ENCODE measurements around the gene NPSR1.

NPSR1 gene

DNA sequence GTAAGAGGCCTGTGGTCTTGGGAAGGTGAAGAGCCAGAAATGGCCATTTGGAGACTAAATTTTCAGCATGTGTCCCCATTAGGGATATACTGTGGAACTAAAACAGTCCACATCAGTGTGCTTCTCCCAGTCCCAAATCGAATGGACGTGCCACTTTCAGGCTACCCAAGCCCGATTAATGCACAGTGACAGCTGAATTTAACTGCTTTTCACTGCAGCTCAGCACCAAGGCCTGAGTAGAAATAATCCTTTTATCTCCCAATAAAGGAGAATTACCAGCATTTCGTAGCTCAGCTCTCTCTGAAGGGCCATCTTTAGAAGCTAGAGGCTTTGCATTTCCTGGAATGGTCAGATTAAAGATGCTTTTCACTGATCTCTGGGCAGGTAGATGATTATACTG, 183.3 kb downstream of the NPSR1 start:
- Histone ChIP-seq H3K9me3 (no peaks in the 10 kb centered on the region), H3K4me2 (no peak overlapping the region), H3K4me1 (no peaks in the 10 kb centered on the region), H3K36me3 (no peaks in the 10 kb centered on the region), H4K20me1 (no peaks in the 10 kb centered on the region), H3K9ac (no peak overlapping the region), H3K27ac (no peak overlapping the region), H3K27me3 (no peaks in the 10 kb centered on the region), H3K4me3 (no peak overlapping the region)
- TF ChIP-seq Cebpa-rat (IDR thresholded peaks at IDR 0.05): no peak

DNA sequence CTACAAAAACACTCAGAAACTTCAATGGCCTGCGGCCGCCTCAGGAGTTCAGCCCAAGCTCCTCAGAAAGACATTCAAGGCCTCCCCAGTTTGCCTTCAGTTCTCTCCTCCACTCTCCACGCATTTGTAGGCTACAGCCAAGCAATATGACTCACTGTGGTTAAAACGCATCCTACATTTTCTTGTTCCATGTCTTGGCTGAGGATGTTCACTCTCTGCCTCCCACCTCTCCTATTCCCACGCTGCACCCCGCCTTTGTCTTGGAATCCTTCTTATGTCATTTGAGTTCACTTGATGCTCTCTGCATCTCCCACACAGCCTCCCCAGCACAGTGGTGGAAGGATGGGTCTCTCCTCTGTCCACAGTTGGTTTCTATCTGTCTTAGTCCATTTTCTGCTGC, 184.8 kb downstream of the NPSR1 start:
- Histone ChIP-seq H3K4me1 (no peaks in the 10 kb centered on the region), H3K27me3 (no peaks in the 10 kb centered on the region), H3K9ac (no peak overlapping the region), H3K36me3 (no peaks in the 10 kb centered on the region), H3K4me2 (no peak overlapping the region), H3K9me3 (no peaks in the 10 kb centered on the region), H4K20me1 (no peaks in the 10 kb centered on the region), H3K4me3 (no peak overlapping the region), H3K27ac (no peak overlapping the region)
- TF ChIP-seq Cebpa-rat (IDR thresholded peaks at IDR 0.05): no peak

DNA sequence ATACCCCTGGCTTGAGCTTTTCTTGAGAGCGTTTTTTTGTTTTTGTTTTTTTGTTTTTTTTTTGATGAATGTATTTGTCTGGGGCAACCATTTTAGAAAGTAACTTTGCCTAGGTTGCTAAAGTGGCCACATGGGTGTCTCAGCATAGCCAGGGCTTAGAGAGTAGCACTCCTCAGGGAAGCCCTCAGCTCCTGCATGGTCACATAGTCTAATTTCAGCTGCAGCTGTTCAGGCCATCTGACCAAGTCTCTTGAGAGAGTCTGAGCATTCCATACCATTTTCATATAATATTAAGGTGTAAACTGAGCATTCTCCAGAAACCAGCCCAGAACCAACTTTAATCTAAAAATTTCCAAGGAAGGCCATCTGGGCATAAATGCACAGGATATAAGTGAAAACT, 186.4 kb downstream of the NPSR1 start:
- Histone ChIP-seq H3K4me2 (no peak overlapping the region), H4K20me1 (no peaks in the 10 kb centered on the region), H3K9me3 (no peaks in the 10 kb centered on the region), H3K27me3 (no peaks in the 10 kb centered on the region), H3K4me1 (no peaks in the 10 kb centered on the region), H3K36me3 (no peaks in the 10 kb centered on the region), H3K27ac (no peak overlapping the region), H3K4me3 (no peak overlapping the region), H3K9ac (no peak overlapping the region)
- TF ChIP-seq Cebpa-rat (IDR thresholded peaks at IDR 0.05): no peak

DNA sequence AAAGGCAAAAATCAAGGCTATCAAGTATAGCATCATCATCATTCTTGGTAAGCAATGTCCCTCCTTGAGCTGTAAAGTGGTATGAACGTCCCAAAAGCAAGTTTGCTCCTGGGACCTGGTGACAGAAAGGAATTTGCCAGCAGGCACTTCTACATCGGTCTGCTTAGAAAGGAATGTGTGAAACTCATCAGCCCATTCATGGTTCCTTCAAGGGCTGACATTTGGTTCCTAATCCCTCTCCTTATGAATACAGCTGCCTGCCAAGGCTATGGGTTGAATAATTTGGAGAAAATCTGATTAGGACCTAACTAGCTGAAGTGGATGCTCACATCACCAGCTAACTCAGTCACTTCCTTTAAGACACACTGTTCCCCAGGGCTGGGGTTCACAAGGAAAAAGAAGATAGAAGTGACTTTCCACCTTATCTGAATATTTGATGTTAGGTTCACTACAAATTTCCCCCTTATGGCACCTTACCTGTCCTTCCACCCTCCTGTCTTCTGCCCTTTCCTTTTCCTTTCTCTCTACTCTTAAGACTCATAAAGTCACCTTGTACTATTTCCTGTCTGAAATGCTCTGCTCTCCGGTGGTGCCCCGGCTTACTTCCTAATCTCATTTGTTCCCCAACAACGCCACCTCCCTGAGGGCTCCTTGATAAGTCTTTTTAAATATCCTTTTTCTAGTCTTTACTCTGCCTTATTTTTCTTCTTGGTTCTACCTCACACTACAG, 187.1 kb downstream of the NPSR1 start:
- Histone ChIP-seq H3K4me3 (no peak overlapping the region), H3K4me1 (no peaks in the 10 kb centered on the region), H3K27me3 (no peaks in the 10 kb centered on the region), H3K36me3 (no peaks in the 10 kb centered on the region), H3K4me2 (no peak overlapping the region), H4K20me1 (no peaks in the 10 kb centered on the region), H3K9ac (no peak overlapping the region), H3K9me3 (no peaks in the 10 kb centered on the region), H3K27ac (no peak overlapping the region)
- TF ChIP-seq Cebpa-rat (IDR thresholded peaks at IDR 0.05): no peak

DNA sequence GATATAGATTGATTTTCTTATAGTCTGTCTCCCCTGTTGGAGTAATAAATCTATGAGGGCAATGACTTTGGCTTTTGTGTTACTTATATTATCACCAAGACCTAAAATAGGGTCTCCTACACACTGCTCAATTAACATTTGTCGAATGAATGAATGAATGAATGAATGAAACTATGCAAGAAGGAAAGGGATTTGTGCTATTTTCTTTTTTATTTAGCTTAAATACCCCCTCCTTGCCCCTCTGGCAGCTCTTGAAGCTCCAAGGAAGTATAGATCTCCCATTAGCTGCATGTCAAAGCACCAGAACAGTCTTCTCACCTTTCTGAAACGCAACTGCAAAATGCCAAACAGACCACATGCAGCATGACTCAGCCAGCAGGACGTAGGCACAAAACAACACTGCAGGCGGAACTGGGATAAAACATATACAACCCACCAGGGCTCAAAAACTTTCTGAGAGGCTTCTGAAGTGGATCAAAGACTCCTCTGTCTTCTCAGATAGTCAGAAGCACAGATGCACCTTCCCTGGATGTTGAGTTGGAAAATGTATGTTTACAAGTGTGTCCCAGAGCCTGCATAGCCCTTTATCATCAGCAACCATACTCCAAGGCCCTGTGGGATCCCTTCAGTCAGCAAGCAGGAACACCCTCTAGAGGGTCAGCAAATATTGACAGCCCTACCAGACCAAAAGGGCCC, 187.8 kb downstream of the NPSR1 start:
- H3K4me2 ChIP-seq: no peak overlapping the region
- H3K9ac ChIP-seq: no peak overlapping the region
- H3K27ac ChIP-seq: no peak overlapping the region
- H3K9me3 ChIP-seq: no peaks in the 10 kb centered on the region
- no peak for TF ChIP-seq Cebpa-rat (IDR thresholded peaks at IDR 0.05)
- no peaks in the 10 kb centered on the region for H3K27me3 ChIP-seq
- H4K20me1 ChIP-seq: no peaks in the 10 kb centered on the region
- H3K4me1 ChIP-seq: no peaks in the 10 kb centered on the region
- no peaks in the 10 kb centered on the region for H3K36me3 ChIP-seq
- H3K4me3 ChIP-seq: no peak overlapping the region

DNA sequence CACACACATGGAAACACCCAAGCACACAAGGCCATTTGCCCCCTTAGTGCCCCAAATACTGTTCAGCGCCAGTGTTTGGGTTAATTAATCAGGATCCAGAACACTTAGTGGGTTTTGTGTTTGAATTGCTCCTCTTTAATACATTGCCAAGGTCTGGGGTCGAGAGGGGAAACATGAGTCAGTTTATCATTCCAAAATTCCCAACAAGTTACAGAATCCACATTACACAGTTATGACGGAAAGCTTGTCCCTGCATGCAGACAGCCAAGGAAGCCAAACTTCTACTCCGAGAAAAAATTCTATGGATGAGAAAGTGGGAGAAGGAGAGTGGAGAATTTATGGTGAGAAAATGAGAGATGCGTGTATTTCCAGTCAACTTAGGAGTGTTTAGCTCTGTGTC, 189.0 kb downstream of the NPSR1 start:
- no peaks in the 10 kb centered on the region for H3K36me3 ChIP-seq

DNA sequence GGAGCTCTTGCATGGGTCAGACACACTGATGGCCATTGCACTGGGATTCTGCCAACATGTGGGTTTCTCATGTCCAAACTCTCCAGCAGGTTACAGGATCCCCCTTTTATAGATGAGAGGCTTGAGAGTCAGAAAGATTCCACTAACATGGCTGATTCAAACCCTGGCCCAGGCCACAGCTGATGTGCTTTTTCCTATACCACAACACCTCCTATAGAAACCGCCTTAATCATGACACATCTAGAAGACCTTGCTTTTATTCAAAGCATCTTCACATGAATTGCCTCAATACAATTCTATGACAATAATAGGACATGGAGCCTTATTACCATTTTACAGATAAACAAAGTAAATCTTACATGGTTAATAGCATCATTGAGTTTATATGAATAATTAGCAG, 190.7 kb downstream of the NPSR1 start:
- H3K27me3 ChIP-seq: no peaks in the 10 kb centered on the region
- no peak for TF ChIP-seq Cebpa-rat (IDR thresholded peaks at IDR 0.05)
- no peaks in the 10 kb centered on the region for H3K9me3 ChIP-seq
- H3K4me3 ChIP-seq: no peak overlapping the region
- H3K9ac ChIP-seq: no peak overlapping the region
- no peaks in the 10 kb centered on the region for H3K36me3 ChIP-seq
- no peaks in the 10 kb centered on the region for H4K20me1 ChIP-seq
- H3K27ac ChIP-seq: no peak overlapping the region
- no peaks in the 10 kb centered on the region for H3K4me1 ChIP-seq
- no peak overlapping the region for H3K4me2 ChIP-seq

More for the DNA sequence above, 189.0 kb downstream of the NPSR1 start:
- H4K20me1 ChIP-seq: no peaks in the 10 kb centered on the region
- H3K4me3 ChIP-seq: no peak overlapping the region
- no peak overlapping the region for H3K27ac ChIP-seq
- no peak for TF ChIP-seq Cebpa-rat (IDR thresholded peaks at IDR 0.05)
- no peak overlapping the region for H3K4me2 ChIP-seq
- H3K4me1 ChIP-seq: no peaks in the 10 kb centered on the region
- no peak overlapping the region for H3K9ac ChIP-seq
- no peaks in the 10 kb centered on the region for H3K9me3 ChIP-seq
- no peaks in the 10 kb centered on the region for H3K27me3 ChIP-seq

DNA sequence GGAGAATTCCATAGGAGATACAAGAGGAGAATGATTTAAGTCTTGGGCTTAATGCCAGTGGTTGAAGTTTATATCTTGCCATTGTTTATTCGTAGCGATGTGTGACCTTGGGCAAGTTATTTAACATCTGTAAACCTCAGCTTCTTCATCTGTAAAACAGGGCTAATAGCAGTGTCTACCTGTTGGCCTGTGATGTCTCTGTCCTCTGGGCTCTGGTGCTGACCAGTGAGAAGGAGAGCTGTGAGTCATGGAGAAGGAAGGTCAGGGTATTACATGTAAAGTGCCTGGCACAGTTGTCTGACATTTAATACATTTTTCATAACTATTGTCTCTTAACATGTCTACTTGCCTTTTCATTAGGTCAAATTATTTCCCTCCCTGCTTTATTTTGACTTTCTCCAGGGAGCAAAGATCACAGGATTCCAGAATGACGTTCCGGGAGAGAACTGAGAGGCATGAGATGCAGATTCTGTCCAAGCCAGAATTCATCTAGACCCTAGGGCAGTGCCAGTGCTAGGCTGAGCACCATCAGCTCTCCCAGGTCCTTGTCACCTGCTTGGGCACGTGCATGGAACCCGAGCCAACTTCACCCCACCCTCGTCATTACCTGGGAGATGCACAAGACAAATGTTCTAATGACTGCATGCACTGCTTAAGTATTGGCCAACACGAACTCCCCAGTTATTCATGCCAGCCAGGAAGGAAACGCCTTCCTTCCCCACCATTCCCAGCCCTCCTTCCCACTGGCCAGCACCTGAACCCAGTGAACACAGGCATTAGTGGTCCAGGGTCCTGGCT, 191.3 kb downstream of the NPSR1 start:
- H3K4me2 ChIP-seq: no peak overlapping the region
- H3K9ac ChIP-seq: no peak overlapping the region
- no peaks in the 10 kb centered on the region for H3K27me3 ChIP-seq
- no peaks in the 10 kb centered on the region for H3K36me3 ChIP-seq
- H3K27ac ChIP-seq: no peak overlapping the region
- H4K20me1 ChIP-seq: no peaks in the 10 kb centered on the region
- no peaks in the 10 kb centered on the region for H3K4me1 ChIP-seq
- H3K4me3 ChIP-seq: no peak overlapping the region
- H3K9me3 ChIP-seq: no peaks in the 10 kb centered on the region
- TF ChIP-seq Cebpa-rat (IDR thresholded peaks at IDR 0.05): no peak

DNA sequence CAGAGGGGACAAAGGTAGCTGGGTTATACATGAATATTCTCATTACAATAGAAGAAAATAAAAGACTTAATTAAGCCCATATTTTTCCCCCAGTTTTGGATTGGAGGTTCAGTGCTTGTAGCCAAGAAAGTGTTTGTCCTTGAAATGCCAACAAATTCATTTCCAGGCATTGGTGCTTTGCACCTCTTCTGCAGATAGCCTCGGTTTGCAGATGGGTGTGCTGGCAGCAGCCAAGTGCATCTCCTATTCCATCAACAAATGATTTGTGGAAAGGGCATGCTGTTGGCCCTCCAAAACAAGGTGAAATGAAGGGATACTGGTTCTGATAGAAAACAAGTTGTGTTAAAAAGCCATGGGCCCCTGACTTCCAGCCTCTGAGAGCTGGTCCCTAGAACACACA, 192.0 kb downstream of the NPSR1 start:
- no peaks in the 10 kb centered on the region for H3K4me1 ChIP-seq
- H3K27me3 ChIP-seq: no peaks in the 10 kb centered on the region
- H3K27ac ChIP-seq: no peak overlapping the region
- no peak overlapping the region for H3K4me3 ChIP-seq
- no peak for TF ChIP-seq Cebpa-rat (IDR thresholded peaks at IDR 0.05)
- H3K4me2 ChIP-seq: no peak overlapping the region
- no peaks in the 10 kb centered on the region for H3K9me3 ChIP-seq
- no peaks in the 10 kb centered on the region for H4K20me1 ChIP-seq
- no peaks in the 10 kb centered on the region for H3K36me3 ChIP-seq
- H3K9ac ChIP-seq: no peak overlapping the region

DNA sequence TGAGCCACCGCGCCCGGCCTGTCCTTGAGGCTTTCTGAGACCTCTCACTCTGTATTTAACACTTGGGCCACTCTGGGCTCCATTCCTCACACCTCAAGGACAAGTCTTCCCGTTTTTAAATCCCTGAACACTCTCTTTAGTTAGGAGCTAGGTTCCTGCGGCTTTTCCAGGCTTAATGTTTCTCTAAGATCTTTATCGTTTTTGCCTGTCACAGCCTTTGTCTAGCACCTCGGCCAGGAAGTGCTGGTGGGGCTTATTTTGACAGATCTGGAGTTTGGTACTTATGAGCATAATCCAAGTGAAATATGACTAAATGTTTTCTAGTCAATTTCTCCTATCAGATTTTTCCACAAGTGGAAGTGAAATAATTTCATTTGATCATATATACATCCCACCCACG, 192.7 kb downstream of the NPSR1 start:
- no peaks in the 10 kb centered on the region for H3K36me3 ChIP-seq
- H3K4me2 ChIP-seq: no peak overlapping the region
- no peak for TF ChIP-seq Cebpa-rat (IDR thresholded peaks at IDR 0.05)
- H3K4me1 ChIP-seq: no peaks in the 10 kb centered on the region
- no peak overlapping the region for H3K9ac ChIP-seq
- H3K27ac ChIP-seq: no peak overlapping the region
- H3K27me3 ChIP-seq: no peaks in the 10 kb centered on the region
- no peak overlapping the region for H3K4me3 ChIP-seq
- H3K9me3 ChIP-seq: no peaks in the 10 kb centered on the region
- H4K20me1 ChIP-seq: no peaks in the 10 kb centered on the region
